Amygdala (tissue), 56 donors: ENCODE measurements around the gene PI4KA.
"Not testable (repeated sequence)": the region's sequence is repeated elsewhere in the genome, so short reads cannot be mapped to it uniquely, and the experiment has no call there.

Source experiments
- DNase-seq, 56 donors: peaks; one replicate each; lab custom pipeline; 2025; lab: John Stamatoyannopoulos, UW

The PI4KA gene

DNA sequence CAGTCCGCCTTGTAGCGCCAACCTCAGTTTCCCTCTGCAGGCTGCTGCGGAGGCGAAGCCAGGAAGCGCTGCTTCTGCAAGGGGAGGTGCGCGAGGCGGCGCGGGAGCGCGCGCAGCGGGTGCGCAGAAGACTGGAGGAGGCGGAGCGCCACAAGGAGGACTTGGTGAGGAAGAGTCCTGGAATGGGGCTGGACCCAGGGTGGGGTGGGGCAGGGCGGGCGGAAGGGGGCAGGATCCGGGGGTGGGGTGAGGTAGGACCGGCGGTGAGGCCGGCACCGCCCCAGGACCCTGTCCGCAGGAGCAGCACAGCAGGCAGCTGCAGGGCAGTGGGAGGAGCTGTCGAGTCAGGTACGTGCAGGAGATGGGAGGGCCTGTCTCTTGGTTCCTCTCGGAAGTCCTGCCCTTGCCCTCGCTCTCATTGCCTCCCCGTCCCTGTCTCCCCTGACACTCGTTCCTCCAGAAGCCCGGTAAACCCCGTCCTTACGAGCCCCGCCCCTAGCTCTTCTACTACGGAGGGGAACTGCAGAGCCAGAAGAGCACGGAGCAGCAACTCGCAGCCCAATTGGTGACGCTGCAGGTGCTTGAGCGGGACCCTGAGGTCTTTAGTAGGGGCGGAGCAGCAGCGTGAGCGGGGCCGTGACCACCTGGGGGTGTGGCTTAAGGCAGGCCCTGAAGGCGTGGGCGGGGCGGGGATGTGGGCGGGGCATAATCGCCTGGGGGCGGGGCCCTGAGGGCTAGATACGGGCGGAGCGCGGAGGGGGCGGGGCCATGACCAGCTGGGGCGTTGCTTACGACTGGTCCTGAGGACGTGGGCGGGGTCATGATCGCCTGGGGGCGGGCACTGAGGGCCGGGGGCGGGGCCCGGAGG is 155.8 kb downstream of the PI4KA start:
- DNase-seq, result peak in 55 of 56 donors; percentile 49 to 96 (median 86)

DNA sequence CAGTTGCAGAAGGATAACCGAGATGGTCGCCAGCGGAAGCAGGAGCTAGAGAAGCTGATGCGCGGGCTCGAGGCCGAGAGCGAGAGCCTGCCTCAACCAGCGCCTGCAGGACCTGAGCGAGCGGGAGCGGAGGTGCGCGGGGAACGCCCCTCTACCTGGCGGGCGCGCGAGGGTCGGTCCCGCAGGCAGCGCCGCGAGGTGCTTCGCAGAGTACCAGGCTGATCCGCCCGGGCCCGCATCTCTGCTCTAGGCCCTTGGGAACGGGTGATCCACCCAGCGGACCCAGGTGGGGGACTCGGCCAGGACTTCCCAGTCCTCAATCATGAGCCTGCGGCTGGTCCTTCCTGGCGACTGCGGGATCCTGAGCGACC is 156.5 kb downstream of the PI4KA start:
- DNase-seq, result not testable (repeated sequence)

DNA sequence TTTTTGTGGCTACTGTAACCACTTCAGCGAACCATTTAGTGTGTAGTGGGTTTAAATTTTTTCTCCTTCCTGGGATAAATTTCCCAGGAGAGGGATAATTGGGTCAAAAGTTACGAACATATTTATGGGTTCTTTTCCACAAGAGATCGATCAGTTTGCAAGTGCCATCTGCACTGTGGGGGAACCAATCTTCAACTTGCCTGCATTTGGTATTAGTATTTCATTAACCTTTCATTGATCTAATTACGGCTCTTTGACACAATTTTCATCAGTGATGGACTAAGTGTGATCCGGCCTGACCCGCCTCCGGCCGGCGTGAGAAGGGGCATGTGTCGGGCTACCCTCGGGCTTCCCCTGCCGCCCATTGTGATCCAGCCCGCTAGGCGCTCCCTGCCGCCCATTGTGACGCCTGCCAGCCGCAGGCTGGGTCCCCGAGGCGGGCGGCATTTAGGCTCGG is 156.9 kb downstream of the PI4KA start:
- not testable (repeated sequence) for DNase-seq

DNA sequence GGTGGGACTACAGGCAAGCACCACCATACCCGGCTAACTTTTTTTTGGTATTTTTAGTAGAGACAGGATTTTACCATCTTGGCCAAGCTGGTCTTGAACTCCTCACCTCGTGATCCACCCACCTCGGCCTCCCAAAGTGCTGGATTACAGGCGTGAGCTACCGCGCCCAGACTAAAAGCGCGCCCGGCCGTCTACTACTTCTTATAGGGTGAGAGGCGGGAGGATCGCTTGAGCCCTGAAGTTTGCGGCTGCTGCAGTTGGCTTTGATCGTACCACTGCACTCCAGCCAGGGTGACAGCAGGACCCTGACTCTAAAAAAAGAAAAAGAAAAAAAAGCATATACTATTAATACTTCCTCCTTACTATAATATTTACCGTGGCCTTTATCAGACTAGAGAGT is 158.3 kb downstream of the PI4KA start:
- DNase-seq, result not testable (repeated sequence)

DNA sequence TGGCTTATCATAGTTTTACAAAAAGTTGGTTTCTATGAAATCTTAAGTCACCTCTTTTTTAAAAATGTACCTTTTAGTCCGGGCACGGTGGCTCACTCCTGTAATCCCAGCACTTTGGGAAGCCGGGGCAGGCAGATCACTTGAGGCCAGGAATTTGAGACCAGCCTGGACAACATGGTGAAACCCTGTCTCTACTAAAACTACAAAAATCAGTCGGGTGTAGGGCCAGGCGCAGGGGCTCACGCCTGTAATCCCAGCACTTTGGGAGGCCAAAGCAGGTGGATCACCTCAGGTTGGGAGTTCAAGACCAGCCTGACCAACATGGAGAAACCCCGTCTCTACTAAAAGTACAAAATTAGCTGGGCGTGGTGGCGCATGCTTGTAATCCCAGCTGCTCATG is 158.8 kb downstream of the PI4KA start:
- DNase-seq, result not testable (repeated sequence)

DNA sequence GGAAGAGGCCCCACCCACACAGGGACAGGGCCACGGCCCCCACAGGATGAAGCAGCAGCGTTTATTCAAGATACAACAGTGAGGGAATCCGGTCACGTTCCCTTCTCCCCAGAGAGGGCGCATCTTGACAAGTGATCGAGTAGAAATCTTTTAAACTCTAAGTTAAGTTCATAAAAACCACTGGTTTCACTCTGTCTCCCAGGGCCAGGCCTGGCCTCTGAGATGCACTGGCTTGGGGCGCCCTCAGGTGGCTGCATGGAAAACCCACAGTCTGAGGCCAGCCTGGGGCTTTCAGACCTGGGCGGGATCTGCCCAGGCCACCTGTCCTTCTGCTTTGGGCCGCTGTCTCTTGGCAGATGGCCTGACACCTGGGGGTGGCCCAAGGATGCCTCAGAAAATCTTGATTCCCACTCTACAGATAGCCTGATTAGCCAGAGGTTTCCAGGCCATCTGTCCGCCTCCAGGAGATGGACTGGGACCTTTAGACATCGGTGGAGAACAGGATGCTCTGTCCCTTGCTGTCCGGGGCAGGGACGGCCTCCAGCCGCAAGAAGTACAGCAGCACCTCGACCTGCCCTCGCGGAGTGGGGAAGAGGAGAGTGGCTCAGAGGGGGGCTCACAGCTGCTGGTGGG is 161.0 kb downstream of the PI4KA start:
- DNase-seq, result peak in 31 of 56 donors; percentile 9 to 79 (median 52)

DNA sequence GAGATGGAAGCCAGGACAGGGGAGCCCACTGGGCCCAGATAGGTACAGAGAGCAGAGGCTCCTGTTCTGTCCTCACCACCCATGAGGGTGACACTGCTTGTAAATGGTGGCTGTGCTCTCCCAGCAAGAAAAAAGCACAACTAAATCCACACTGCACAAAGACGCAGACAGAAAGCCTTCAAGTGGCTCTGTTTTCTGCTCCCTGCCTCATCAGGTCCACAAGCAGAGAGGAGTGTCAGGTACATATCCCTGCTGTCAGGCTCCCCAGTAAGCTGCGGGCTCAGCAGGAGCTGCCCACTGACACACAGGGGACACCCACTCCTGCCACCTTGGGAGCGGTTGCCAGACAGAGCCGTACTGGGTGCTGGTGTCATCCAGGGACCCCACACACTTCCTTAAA is 162.6 kb downstream of the PI4KA start:
- not testable (repeated sequence) for DNase-seq

DNA sequence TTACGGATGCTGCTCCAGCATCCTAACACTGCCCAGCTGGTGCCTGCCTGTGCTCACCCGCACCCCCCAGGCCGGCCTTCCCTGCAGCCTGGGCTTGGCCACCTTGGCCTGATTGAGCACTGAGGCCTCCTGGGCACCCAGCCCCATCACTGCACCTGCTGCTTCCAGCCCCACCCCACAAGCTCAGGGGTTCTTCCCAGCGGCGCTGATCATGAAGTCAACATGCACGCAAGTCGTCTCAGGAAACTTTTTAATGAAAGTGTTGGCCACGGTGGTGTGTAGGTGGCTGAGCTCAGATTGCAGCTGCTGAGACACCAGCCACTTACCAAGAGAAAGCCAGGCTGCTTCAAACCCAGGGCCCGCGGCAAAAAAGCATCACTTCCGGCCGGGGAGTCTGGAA is 163.4 kb downstream of the PI4KA start:
- not testable (repeated sequence) for DNase-seq

DNA sequence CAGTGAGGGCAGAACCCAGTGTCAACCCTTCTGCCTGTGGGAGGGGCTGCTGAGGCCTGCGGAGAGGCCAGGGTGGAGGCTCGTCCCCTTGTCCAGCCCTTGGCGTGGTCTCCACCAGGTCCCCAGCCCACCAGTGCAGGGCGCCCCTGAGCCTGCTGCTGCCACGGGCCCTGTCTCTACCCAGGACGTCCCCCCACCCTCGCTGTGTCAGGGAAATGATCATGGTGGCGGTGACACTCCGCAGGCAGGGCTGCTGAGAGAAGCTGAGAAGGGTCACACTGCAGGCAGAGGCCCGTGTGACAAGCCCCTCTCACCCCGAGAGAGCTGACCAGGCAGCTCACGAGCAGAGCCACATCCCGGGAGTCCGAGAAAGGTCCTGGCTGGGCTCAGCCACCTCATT is 164.4 kb downstream of the PI4KA start:
- DNase-seq, result not testable (repeated sequence)

DNA sequence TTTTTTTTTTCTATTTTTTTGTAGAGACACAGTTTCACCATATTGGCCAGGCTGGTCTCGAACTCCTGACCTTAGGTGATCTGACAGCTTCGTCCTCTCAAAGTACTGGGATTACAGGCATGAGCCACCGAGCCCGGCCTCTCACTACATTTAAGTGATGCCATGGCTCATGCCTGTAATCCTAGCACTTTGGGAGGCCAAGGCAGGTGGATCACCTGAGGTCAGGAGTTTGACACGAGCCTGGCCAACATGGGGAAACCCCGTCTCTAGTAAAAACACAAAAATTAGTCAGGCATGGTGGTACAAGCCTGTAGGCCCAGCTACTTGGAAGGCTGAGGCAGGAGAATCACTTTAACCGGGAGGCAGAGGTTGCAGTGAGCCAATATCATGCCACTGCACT is 165.7 kb downstream of the PI4KA start:
- DNase-seq, result not testable (repeated sequence)

DNA sequence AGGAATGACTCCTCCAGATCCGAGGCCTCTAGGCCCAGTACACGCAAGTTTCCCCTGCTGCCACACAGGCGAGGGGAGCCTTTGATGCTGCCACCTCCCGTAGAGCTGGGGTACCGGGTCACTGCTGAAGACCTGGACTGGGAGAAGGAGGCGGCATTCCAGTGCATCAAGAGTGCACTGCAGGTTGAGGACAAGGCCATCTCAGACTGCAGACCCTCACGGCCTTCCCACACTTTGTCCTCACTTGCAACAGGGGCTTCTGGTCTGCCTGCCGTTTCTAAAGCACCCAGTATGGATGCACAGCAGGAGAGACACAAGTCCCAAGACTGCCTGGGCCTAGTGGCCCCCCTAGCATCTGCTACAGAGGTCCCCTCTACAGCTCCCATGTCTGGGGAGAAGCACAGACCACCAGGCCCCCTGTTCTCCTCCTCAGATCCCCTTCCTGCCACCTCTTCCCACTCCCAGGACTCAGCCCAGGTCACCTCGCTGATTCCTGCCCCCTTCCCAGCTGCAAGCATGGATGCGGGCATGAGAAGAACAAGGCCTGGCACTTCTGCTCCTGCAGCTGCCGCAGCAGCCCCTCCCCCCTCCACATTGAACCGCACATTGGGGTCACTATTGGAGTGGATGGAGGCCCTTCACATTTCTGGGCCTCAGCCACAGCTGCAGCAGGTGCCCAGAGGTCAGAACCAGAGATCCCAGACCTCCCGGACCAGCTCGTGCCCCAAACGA is 167.9 kb downstream of the PI4KA start:
- not testable (repeated sequence) for DNase-seq

DNA sequence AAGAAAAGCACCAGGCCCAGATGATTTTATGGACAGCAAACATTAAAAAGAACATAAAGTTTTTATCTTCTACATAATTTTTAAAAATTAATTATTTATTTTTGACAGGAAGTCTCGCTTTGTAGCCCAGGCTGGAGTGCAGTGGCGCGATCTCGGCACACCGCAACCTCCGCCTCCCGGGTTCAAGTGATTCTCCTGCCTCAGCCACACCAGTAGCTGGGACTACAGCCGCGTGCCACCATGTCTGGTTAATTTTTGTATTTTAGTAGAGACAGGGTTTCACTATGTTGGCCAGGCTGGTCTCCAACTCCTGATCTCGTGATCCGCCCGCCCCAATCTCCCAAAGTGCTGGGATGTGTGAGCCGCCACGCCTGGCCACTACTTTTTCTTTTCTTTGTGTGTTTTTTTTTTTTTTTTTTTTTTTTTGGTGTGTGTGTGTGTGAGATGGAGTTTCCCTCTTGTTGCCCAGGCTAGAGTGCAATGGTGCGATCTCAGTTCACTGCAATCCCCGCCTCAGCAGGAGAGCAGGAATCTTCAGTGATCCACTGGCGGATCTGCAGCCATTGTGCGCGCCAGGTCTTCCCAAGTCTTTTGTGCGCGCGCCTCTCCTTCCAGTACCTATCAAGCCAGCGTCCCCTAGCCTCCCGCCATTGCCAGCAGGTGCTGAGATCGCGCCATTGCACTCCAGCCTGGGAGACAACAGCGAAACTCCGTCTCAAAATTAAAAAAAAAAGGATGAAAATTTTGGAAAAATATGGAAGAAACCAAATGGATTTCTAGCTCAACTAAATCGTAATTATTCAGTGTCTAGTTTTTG is 171.0 kb downstream of the PI4KA start:
- DNase-seq, result not testable (repeated sequence)

DNA sequence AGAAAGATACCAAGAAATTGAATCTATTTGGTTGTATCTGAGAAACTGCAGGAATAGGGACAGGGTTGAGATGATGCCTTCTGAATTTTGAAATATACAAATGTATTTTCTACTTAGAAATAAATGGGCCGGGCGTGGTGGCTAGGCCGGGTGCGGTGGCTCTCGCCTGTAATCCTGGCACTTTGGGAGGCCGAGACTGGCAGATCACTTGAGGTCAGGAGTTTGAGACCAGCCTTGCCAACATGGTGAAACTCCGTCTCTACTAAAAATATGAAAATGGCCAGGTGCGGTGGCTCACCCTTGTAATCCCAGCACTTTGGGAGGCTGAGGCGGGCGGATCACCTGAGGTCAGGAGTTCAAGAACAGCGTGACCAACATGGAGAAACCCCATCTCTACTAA is 172.8 kb downstream of the PI4KA start:
- DNase-seq, result not testable (repeated sequence)

DNA sequence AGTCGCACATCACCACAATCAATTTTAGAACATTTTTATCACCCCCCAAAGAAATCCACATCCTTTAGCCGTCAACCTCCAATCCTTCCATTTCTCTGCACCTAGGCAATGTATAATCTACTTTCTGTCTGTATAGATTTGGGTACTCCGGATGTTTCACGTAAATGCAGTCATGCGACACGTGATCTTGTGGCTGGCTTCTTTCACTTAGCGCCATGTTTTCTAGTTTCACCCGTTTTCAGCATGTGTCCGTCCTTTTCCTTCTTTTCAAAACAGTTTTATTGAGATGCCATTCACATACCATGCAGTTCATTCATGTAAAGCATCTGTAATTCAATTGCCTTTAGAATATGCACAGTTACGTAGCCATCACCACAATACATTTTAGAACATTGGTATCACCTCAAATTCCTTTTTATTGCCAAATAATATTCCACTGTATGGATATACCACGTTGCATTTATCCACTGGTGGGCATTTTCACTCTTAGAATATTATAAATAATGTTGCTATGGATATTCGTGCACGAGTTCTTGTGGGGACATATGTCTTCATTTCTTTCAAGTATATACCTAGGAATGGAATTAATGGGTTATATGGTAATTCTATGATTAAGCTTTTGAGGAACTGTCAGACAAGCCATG is 179.7 kb downstream of the PI4KA start:
- not testable (repeated sequence) for DNase-seq

DNA sequence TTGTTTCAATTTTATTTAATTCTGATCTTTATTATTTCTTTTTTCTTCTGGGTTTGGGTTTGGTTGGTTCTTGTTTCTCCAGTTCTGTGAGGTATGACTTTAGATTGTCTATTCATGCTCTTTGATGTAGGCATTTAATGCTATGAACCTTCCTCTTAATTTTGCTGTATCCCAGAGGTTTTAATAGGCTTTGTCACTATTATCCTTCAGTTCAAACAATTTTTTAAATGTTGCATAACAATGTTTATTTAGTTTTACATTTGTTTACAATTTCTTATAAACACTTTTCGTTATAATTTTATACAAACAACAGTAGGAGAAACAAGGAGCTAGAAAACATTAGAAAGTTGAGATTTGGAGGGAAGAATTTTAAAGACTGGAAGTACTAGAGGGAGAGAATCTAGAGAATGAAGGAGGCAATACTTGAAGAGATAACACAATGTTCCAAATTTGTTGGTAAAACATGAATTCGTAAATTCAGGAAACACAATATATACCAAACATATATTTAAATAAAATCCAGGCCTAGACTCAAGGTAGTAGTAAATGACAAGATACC is 180.8 kb downstream of the PI4KA start:
- no peak for DNase-seq

DNA sequence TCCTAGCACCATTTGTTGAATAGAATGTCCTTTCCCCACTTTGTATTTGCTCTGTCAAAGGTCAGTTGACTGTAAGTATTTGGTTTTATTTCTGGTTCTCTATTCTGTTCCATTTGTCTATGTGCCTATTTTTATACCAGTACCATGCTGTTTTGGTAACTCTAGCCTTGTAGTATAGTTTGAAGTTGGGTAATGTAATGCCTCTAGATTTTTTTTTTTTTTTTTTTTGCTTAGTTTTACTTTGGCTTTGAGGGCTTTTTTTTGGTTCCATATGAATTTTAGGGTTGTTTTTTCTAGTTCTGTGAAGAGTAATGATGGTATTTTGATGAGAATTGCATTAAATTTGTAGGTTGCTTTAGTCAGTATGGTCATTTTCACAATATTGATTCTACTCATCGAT is 183.0 kb downstream of the PI4KA start:
- DNase-seq, result not testable (repeated sequence)

DNA sequence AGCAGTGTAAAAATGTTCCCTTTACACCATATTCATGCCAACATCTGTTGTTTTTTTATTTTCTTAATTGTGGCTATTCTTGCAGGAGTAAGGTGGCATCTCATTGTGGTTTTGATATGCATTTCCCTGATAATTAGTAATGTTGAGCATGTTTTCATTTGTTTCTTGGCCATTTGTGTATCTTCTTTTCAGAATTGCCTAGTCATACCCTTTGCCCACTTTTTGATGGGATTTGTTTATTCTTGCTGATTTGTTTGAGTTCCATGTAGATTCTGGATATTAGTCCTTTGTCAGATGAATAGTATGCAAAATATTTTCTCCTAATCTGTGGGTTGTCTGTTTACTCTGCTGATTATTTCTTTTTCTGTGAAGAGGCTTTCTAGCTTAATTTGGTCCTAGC is 183.6 kb downstream of the PI4KA start:
- no peak for DNase-seq

DNA sequence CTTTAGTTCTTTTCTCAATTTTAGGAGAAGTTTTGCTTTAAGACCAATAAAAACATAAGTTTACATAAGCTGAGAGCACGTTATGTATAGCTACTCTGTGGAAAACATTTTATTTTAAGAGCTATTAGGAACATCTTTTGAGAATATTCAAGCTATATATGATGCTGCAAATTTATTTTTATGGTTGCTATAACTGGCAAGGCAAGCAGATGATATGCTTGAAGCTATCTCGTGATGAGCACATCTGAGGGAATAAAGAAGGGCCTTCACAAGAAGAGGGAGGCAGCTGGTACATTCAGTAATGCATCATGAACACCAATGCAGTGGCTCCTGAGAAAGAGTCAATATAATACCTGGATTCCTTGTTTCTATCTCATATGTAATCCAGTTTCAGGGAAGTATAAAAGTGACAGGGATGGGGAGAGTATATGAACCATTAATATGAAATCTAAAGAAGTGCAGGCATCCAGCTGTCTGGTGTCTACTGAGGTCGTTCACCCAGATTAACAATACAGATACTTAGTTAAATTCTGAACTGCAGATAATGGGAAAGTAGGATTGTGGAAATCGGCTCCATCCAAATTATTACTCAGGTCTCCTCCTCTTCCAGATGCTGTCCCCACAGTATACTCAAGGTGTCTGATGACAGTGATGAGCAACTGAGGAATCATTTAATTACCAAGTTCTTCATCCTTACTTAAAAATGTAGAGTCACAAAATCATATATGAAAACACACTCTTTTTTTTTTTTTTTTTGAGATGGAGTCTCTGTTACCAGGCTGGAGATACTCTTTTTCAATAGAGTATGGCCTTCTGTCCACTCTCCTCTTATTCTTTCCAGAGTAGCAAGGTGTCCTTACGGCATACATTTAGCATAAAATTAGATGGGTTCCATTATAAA is 185.1 kb downstream of the PI4KA start:
- DNase-seq, result no peak
